ENCODE measurements around the gene TIGD6.

DNA sequence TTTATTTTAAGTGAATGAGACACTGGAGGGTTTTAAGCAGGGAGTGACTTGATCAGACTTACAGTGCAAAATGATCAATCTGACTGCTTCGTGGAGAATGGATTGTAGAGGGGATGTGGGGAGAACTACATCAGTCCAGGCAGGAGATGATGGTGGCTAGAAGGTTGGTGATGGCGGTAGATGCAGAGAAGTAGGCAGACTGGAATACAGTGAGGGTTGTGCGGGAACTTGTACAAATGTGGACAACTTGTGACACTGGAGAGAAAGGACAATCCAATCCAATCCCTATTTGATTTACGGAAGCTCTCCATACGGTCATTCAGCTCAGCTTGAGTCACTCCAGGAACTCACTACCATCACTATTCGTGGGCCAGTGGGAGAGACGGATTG, 593 bp downstream of the TIGD6 start:
- TF ChIP-seq POLR2A (IDR thresholded peaks at IDR 0.05), result no peak
- TF ChIP-seq, protein P1, sequence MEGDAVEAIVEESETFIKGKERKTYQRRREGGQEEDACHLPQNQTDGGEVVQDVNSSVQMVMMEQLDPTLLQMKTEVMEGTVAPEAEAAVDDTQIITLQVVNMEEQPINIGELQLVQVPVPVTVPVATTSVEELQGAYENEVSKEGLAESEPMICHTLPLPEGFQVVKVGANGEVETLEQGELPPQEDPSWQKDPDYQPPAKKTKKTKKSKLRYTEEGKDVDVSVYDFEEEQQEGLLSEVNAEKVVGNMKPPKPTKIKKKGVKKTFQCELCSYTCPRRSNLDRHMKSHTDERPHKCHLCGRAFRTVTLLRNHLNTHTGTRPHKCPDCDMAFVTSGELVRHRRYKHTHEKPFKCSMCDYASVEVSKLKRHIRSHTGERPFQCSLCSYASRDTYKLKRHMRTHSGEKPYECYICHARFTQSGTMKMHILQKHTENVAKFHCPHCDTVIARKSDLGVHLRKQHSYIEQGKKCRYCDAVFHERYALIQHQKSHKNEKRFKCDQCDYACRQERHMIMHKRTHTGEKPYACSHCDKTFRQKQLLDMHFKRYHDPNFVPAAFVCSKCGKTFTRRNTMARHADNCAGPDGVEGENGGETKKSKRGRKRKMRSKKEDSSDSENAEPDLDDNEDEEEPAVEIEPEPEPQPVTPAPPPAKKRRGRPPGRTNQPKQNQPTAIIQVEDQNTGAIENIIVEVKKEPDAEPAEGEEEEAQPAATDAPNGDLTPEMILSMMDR (IDR thresholded peaks at IDR 0.05), result no peak
